Measurements from ENCODE around the gene CSH2. TPM values are rescaled to one million over a fixed set of nuclear protein-coding genes. Genes with fewer than 3 reads are reported as not detected.

CSH2 gene
- total RNA-seq, 2 experiments from 2014 or later: not detected

GRCh38 chr17:63833741-63834373 is 39.6 kb downstream of the CSH2 start:
- no peaks in the 10 kb centered on the region for H3K9me3 Mint-ChIP-seq
- Histone ChIP-seq H3K9me3 (ENCODE audit: control insufficient read depth in 1 of 2, insufficient read depth in 1 of 2, low read length in 2 of 2) (no peaks in the 10 kb centered on the region), H3K4me3 (ENCODE audit: low read length) (no peak overlapping the region), H3K36me3 (ENCODE audit: insufficient read depth, low read length) (peaks cover 98% of the 10 kb centered on the region), H3K4me1 (ENCODE audit: insufficient read depth, low read length) (peaks cover 75% of the 10 kb centered on the region), H3K27me3 (ENCODE audit: control insufficient read depth in 1 of 2, insufficient read depth in 2 of 2, low read length in 2 of 2) (no peaks in the 10 kb centered on the region), H3K27ac (ENCODE audit: low read depth in 1 of 2, low read length in 2 of 2) (no peak overlapping the region)
- DNase-seq (peak in 1 of 14 experiments; percentile 16), ATAC-seq (ENCODE audit: poor library complexity) (no peak)
- no peak overlapping the region for H3K4me3 Mint-ChIP-seq
- intact Hi-C loops (cut with DNase I, micrococcal nuclease): loop anchor here (1.0 to 10.0 kb wide), 2 partner anchors 136 to 409 kb away; no protein-coding TSS in a partner anchor
- no peak for TF ChIP-seq CTCF (IDR thresholded peaks at IDR 0.05)
- peaks cover 86% of the 10 kb centered on the region for H3K36me3 Mint-ChIP-seq (ENCODE audit: low read depth)
- H3K4me1 Mint-ChIP-seq (ENCODE audit: low read depth): peaks cover 61% of the 10 kb centered on the region
- CTCF ChIA-PET: interaction anchor here (1.2 to 1.8 kb wide), 3 partner anchors 7 to 69 kb away, joined by 3 to 6 read pairs (median 3); no protein-coding TSS in a partner anchor
- peak overlapping the region; percentile 14 for H3K27ac Mint-ChIP-seq
- POLR2A ChIA-PET: interaction anchor here (1.2 to 7.3 kb wide), 4 partner anchors 7 to 136 kb away, joined by 4 to 86 read pairs (median 12); partner anchors contain the start of genes CCDC47, DDX42 and SMARCD2
- H3K27me3 Mint-ChIP-seq: no peaks in the 10 kb centered on the region

- Histone ChIP-seq H3K9me3 (ENCODE audit: control insufficient read depth in 1 of 2, insufficient read depth in 1 of 2, low read length in 2 of 2) (no peaks in the 10 kb centered on the region), H3K27ac (ENCODE audit: low read depth in 1 of 2, low read length in 2 of 2) (no peak overlapping the region), H3K4me1 (ENCODE audit: insufficient read depth, low read length) (peaks cover 75% of the 10 kb centered on the region), H3K36me3 (ENCODE audit: insufficient read depth, low read length) (peaks cover 96% of the 10 kb centered on the region), H3K27me3 (ENCODE audit: control insufficient read depth in 1 of 2, insufficient read depth in 2 of 2, low read length in 2 of 2) (no peaks in the 10 kb centered on the region), H3K4me3 (ENCODE audit: low read length) (no peak overlapping the region)
- no peak for ATAC-seq (ENCODE audit: poor library complexity)
- ChIA-PET POLR2A (interaction anchor here (1.2 to 7.3 kb wide), 3 partner anchors 8 to 136 kb away, joined by 4 to 86 read pairs (median 16); partner anchors contain the start of gene SMARCD2), CTCF (interaction anchor here (1.8 kb wide), 1 partner anchor 16 kb away, joined by 6 read pairs; no protein-coding TSS in a partner anchor)
- intact Hi-C loops (cut with DNase I, micrococcal nuclease): loop anchor here in 1 of 2 experiments (10.0 kb wide), 1 partner anchor 408 kb away; no protein-coding TSS in a partner anchor
- H3K4me1 Mint-ChIP-seq (ENCODE audit: low read depth): peaks cover 61% of the 10 kb centered on the region
- peak overlapping the region; percentile 14 for H3K27ac Mint-ChIP-seq
- no peaks in the 10 kb centered on the region for H3K27me3 Mint-ChIP-seq
- TF ChIP-seq CTCF (IDR thresholded peaks at IDR 0.05): no peak
- no peak overlapping the region for H3K4me3 Mint-ChIP-seq
- no peak for DNase-seq
- H3K36me3 Mint-ChIP-seq (ENCODE audit: low read depth): peaks cover 93% of the 10 kb centered on the region
- H3K9me3 Mint-ChIP-seq: no peaks in the 10 kb centered on the region
These were observed 40.3 kb downstream of the CSH2 start for GRCh38 chr17:63833026-63833740.

GRCh38 chr17:63832455-63832854 is 41.0 kb downstream of the CSH2 start:
- H3K9me3 Mint-ChIP-seq: no peaks in the 10 kb centered on the region
- intact Hi-C loops (cut with DNase I, micrococcal nuclease): loop anchor here in 1 of 2 experiments (10.0 kb wide), 1 partner anchor 408 kb away; no protein-coding TSS in a partner anchor

More at GRCh38 chr17:63832455-63832854, 41.0 kb downstream of the CSH2 start:
- DNase-seq (no peak), ATAC-seq (ENCODE audit: poor library complexity) (no peak)
- TF ChIP-seq CTCF (IDR thresholded peaks at IDR 0.05): no peak
- peak overlapping the region; percentile 62 for H3K4me3 Mint-ChIP-seq
- H3K4me1 Mint-ChIP-seq (ENCODE audit: low read depth): peaks cover 66% of the 10 kb centered on the region
- Histone ChIP-seq H3K36me3 (ENCODE audit: insufficient read depth, low read length) (peaks cover 89% of the 10 kb centered on the region), H3K27ac (ENCODE audit: low read depth in 1 of 2, low read length in 2 of 2) (no peak overlapping the region), H3K4me1 (ENCODE audit: insufficient read depth, low read length) (peaks cover 74% of the 10 kb centered on the region), H3K9me3 (ENCODE audit: control insufficient read depth in 1 of 2, insufficient read depth in 1 of 2, low read length in 2 of 2) (no peaks in the 10 kb centered on the region), H3K27me3 (ENCODE audit: control insufficient read depth in 1 of 2, insufficient read depth in 2 of 2, low read length in 2 of 2) (no peaks in the 10 kb centered on the region), H3K4me3 (ENCODE audit: low read length) (no peak overlapping the region)
- ChIA-PET CTCF (no interaction called here), POLR2A (interaction anchor here (3.0 to 7.3 kb wide), 2 partner anchors 8 to 135 kb away, joined by 16 to 86 read pairs; partner anchors contain the start of gene SMARCD2)
- peaks cover 97% of the 10 kb centered on the region for H3K36me3 Mint-ChIP-seq (ENCODE audit: low read depth)
- no peaks in the 10 kb centered on the region for H3K27me3 Mint-ChIP-seq
- peak overlapping the region; percentile 69 for H3K27ac Mint-ChIP-seq

Data from CD4-positive, alpha-beta T cell (primary cell).